ENCODE measurements around the gene TLCD2. TPM values are rescaled to one million over a fixed set of nuclear protein-coding genes. Genes with fewer than 3 reads are reported as not detected.
"Not testable (repeated sequence)": the region's sequence is repeated elsewhere in the genome, so short reads cannot be mapped to it uniquely, and the experiment has no call there.

TLCD2 gene
- total RNA-seq, 1 donor from 2014 or later: 9.2 TPM

DNA sequence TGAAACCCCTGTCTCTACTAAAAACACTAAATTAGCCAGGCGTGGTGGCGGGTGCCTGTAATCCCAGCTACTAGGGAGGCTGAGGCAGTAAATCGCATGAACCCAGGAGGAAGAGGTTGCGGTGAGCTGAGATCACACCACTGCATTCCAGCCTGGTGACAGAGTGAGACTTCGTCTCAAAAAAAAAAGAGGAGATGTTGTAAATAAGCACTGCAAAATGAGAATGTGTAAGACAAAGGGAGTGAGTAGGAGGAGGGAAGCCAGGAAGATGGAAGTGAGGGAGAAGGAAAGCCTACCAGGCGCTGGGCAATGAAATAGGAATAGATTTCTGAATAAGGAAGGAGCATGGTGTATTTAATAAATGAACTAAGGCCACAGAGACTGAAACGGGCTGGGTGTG, 16.8 kb downstream of the TLCD2 start:
- no peak for DNase-seq (ENCODE audit: low spot score)

DNA sequence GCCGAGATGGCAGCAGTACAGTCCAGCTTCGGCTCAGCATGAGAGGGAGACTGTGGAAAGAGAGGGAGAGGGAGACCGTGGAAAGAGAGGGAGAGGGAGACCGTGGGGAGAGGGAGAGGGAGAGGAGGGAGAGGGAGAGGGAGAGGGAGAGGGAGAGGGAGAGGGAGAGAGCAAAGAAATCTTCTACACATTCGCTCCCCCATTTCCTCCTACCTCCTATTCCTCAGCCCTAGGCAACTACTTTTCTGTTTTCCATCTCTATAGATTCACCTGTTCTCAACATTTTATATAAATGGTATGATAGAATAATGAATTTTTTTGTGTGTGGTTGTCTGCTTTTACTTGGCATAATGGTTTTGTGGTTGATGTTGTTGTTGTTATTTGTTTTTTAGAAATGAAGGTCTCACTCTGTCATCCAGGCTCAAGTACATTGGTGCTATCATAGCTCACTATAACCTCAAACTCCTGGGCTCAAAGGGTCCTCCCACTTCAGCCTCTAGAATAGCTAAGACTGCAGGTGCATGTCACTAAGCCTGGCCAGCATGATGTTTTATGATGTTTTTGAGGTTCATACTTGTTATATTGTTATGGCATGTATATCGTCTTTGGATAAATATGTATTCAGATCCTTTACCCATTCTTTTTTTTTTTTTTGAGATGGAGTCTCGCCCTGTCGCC, 19.5 kb downstream of the TLCD2 start:
- DNase-seq (ENCODE audit: low spot score): no peak

DNA sequence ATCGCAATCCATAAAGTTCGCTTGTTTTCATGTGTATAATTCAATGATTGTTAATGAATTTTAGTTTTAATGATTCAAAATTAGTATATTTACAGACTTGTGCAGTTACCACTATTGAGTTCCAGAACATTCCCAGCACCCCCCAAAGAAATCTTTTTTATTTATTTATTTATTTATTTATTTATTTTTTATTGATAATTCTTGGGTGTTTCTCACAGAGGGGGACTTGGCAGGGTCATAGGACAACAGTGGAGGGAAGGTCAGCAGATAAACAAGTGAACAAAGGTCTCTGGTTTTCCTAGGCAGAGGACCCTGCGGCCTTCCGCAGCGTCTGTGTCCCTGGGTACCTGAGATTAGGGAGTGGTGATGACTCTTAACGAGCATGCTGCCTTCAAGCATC, 21.8 kb downstream of the TLCD2 start:
- not testable (repeated sequence) for DNase-seq (ENCODE audit: low spot score)

GRCh38 chr17:1686086-1686485, 24.1 kb downstream of the TLCD2 start:
- DNase-seq (ENCODE audit: low spot score): no peak

DNA sequence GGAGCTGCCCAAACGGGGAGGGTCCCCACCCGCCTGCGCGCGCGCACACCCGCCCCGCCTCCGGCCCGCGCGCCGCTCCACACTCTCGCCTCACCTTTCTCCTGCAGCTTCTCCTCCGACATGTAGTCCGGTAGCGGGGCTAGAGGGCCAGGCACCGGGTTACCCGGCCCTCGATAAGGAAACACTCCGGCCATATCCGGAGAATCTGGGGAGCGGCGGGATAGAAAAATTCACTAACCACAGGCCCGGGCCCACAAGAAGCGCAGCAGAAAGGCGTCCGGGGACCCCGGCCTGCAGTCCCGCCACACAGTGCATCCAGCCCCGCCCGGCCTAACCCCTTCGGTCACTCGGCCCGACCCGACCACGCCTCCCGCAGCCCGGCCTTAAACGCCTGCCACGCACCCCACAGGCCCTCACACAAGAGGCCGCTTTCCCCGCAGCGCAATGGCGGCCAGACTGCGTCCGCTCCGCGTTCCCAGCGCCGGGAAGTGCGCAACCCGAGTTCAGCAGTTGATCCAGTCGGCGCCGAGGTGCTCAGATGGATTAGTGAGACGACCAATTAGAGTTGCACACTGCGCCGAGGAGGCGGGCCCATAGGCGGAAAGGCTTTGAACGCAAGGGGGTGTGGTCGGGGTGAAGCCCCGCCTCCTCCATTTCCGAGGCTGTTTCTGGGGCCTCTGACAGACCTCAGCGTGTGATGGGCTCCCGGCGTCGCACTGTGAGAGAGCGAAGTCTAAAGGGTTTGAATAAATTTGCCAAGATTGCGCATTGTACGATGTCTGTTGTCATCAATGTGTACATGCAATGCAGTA, 25.6 kb downstream of the TLCD2 start, which contains the start of gene PRPF8:
Gene PRPF8, minus strand, starts transcription at position 490 of the 812 bp plus-strand sequence. Its CDS starts 296 bp downstream, at position 194.
- peak; percentile 98 for DNase-seq (ENCODE audit: low spot score)

- DNase-seq (ENCODE audit: low spot score): no peak
Observed at GRCh38 chr17:1683459-1683858, 26.7 kb downstream of the TLCD2 start.

DNA sequence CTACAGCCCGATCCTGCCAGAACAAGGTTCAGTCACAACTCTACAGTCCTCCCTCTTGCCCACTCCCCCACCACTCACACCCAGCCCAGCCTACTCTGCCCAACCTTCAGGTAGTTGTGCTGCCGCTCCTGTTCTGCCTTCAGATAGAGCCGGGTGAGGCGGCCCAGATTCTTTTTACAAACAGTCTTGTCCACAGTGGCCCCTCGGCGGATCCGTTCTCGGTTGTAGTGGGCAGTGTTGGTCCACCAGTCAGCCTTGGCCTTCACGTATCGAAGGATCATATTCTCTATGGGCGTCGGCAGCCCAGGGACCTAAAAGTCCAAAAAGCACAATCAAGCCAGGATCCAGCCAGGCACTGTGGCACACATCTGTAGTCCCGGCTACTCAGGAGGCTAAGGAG, 33.8 kb downstream of the TLCD2 start:
- no peak for DNase-seq (ENCODE audit: low spot score)

GRCh38 chr17:1673041-1673785, 37.0 kb downstream of the TLCD2 start:
- DNase-seq (ENCODE audit: low spot score): no peak

- DNase-seq (ENCODE audit: low spot score): not testable (repeated sequence)
Observed at GRCh38 chr17:1663934-1664333, 46.2 kb downstream of the TLCD2 start.

DNA sequence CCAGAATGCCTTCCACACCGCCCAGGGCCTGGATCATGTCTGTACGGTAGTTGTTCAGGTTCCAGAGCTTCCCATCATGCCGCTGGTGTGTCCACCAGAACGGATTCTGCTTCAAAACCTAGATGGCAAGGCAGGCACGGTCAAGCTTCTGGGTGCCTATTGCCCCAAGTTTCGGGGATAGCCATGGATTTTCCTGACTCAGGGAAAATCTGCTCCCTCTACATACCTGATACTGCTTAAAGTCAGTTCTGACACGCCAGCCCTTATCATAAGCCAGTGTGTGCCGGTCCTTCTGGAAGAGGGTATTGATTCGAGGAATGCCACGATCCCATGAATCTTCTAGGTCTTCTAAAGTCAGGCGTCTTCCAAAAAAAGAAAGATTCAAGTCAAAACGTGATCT, 49.1 kb downstream of the TLCD2 start:
- DNase-seq (ENCODE audit: low spot score): no peak

- DNase-seq (ENCODE audit: low spot score): no peak
Observed at GRCh38 chr17:1658100-1658499, 52.1 kb downstream of the TLCD2 start.

GRCh38 chr17:1653735-1654134, 56.4 kb downstream of the TLCD2 start:
- DNase-seq (ENCODE audit: low spot score): no peak

GRCh38 chr17:1652794-1653193, 57.4 kb downstream of the TLCD2 start:
- DNase-seq (ENCODE audit: low spot score): not testable (repeated sequence)

Other genes with a start within 250 kb of the TLCD2 start
- gene MYO1C, start 217.7 kb downstream of the TLCD2 start, total RNA-seq: 243 TPM
- 50.7 TPM for gene INPP5K, start 193.8 kb downstream of the TLCD2 start, total RNA-seq
- 85.4 TPM for gene PITPNA, start 147.6 kb downstream of the TLCD2 start, total RNA-seq
- gene SLC43A2, start 81.5 kb downstream of the TLCD2 start, total RNA-seq: 30.9 TPM
- 16.3 TPM for gene SCARF1, start 64.6 kb downstream of the TLCD2 start, total RNA-seq
- gene RILP, start 60.5 kb downstream of the TLCD2 start, total RNA-seq: 22.5 TPM
- gene PRPF8, start 25.5 kb downstream of the TLCD2 start, total RNA-seq: 396 TPM
- gene WDR81, start 14.3 kb upstream of the TLCD2 start, total RNA-seq: 29.5 TPM
- 7.1 TPM for gene SERPINF2, start 32.5 kb upstream of the TLCD2 start, total RNA-seq
- 238 TPM for gene SERPINF1, start 51.7 kb upstream of the TLCD2 start, total RNA-seq
- gene SMYD4, start 119.5 kb upstream of the TLCD2 start, total RNA-seq: 19.0 TPM
- gene RPA1, start 119.6 kb upstream of the TLCD2 start, total RNA-seq: 82.2 TPM